NCI-H1105 (cell line): Measurements from ENCODE around the gene PLXNA4.

Experiments used
- DNase-seq: peaks from one replicate; lab custom pipeline; 2025; lab: John Stamatoyannopoulos, UW

Gene PLXNA4

DNA sequence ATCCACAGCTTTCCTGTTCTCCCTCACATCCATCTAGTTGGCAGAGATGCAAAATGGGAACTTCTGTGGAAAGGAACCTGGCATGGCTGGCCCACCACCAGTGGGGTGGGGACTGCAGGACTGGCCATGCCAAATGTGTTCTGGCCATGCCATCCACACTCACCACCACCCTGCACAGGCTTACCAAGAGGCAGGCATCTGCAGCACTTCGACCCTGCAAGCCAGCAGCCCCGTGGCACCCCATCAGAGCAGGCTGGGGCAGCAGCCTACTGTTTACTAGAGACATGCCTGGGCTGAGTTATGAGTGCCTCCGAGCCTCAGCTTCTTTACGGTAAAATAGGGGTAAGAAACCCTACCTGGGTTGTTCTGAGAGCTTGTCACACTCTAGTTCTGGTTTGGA lies 313.1 kb downstream of the PLXNA4 start:
- DNase-seq: no peak

DNA sequence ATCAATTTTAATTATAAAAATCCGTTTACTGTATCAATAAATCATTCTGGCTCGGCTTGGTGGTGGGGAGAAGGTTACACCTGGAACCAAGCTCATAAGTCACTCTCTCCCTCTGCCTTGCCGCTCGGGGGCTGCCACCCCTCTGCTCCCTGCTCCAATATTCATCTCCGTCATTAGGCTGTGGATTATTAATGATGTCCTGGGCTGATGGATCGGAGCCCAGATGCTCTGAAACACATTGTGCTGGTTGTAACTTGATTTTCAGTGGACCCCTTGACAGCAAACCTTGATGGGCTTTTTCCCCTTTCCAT lies 314.2 kb downstream of the PLXNA4 start:
- DNase-seq: no peak

DNA sequence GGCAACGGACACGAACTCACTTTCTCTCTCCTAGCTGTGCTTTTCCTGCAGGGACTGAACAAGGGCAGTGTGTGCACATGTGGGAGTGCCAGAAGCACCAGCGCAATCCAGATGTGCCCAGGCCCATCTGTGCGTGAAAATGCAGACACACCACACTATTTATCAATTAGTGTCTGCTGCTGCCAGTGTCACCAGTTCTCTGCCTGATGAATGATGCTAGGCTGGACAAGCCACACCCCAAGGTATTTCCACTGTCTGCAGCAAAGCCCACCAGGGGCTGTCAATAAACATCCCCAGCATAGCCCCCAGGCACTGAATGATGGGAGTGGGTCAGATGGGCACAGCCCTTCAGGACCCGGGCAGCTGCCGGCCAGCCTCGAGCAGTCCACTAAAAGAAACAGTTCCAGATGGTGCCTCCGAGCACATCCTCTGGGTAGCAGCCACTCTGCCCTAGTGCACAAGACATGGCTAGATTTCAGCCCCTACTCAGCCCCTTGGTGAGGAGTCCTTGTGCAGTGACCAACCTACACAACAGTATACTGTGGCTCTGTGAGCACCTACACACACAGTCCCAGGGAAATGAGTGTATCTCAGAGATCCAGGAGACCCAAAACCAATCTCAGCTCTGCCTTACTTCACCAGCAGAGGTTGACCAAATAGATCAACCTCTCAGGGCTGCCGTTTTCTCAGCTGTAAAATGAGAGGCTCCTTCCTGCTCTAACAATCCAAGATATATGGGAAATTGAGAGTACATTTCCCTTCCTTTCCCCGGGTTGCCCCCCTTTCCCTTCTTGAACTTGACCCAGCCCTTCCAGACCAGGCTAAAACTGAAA lies 314.7 kb downstream of the PLXNA4 start:
- no peak for DNase-seq

DNA sequence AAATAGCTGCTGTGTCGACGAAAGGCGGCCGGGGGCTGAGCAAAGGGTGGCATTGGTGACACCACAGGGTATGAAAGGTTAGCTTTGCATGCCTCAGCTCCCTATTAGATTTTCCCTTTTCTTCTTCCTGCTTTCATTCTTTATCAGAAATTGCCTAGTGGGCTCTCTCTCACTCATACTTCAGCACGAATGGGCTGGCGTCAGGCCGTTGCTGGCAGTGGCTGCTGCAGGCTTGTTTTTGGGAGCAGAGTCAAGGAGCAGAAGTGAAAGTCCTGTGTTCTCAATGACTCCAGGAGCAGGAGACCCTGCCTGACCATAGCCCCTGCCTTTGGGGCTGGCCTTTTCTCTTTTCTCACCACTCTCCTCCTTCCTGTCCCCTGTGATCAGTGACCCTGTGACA lies 318.0 kb downstream of the PLXNA4 start:
- no peak for DNase-seq

DNA sequence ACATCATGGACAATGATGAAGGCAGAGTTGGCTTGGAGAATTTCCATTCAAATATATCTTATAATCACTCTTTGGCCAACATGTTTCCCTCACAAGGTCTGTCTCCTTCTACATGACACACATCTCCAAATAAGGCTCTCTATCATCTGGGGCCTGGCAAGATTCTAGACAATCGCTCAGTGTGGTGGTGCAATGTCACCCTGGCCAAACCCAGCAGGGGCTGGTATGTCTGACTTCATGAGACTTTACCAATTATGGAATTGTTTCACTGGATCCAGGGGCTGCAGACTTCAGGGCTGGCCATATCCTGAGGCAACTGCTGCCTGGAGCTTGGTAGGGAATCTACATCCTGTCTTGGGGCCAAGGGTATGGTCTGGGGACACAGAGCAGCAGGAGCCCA lies 319.0 kb downstream of the PLXNA4 start:
- DNase-seq: no peak

DNA sequence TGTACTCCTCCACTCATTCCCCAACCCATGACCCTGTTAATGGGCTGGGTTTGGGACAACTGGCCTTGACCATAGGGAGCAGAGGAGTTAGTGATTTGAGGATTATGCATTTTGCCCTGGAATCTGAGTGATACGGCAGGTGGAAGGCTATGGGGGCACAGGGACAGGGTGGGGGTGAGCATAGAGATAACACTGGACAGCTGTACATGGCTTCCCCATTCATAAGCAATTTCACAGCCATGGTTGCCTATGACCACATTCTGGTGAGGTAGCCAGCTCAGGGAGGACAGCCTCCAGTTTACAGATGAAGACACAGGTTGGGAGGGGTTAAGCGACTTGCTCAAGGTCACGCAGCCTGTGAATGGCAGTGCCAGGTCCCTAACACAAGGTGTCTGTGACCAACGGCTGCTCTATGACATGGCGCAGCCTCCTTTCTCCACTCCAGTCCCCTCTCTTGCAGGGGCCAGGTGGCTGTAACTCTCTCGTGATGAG lies 319.5 kb downstream of the PLXNA4 start:
- no peak for DNase-seq

DNA sequence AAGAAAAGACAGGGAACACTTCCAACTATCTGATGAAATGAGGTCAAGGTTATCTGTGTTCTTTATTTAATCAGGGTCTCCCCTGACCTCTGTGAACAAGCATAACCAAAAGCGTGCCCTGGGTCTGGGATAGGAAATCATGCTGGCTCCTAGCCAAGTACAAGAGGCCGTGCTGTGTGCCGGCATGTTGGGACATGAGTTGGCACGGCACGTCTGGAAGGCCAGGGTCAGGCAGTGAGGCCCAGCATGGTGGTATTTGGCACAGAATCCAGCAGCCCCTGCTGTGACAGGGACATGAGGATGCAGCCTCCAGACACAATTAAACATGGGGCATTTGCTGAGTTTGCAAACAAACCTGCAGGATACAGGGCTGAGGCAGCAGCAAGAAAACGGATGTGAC lies 320.4 kb downstream of the PLXNA4 start:
- peak; percentile 76 for DNase-seq

DNA sequence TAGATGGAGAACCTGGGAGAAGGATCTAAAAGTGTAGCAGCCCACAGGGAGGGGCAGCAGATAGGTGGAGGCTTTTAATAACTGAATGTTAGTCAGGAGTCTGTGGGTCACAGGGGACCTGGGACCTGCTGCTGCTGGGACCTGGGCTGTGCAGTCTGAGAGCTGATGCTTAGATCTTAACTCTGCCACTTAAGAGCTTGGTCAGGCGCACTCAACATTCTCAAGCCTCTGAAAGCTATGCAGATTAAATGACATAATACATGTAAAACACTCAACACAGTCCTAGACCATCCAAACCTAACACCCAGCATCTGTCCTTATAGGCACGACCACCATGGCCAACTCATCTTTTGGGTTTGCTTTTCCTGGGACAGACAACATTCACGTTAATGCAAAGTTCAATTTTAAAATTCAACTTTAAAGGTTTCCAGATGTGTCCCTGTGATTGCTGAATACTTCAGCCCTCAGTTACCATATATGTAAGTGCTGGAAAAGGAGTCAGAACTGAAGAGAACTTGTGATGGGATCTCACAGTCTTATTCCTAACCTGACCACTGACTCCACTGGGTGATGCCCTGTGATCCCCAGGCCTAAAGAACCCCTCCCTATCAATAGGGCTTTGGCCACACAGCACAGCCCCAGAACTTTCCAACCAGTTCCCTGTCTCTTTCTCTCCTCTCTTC lies 321.0 kb downstream of the PLXNA4 start:
- DNase-seq: no peak

DNA sequence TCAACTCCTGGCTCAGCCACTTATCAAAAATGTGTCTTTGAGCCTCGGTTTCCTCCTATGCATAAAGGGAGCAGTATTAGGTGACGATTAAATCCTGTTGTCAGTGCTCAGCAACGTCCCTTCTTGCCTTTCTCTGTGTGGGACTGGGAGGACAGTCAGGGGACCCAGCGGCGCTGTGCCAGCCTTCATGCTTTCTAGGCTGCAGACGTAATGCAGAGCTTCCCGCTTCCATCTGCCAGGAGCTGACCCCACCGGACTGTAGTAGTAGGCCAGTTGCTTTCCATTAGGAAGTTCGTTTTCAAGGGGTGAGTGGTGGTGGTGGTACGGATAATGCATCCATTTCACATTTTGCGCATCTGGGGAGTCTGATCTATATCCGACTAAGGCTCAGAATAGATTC lies 321.8 kb downstream of the PLXNA4 start:
- no peak for DNase-seq

DNA sequence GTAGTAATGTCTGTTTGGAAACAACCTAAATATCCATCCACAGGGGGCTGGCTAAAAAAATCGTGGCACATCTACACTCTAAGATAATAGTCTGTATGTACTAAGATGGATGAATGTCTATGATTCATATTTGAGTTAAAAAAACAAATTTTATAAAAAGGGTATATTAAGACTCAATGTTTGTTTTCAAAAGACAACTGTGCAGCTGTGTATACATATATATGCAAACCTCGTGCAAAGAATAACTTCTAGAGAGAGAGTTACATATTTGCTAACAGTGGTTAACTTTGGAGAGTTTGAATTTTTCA lies 323.5 kb downstream of the PLXNA4 start:
- DNase-seq: no peak

DNA sequence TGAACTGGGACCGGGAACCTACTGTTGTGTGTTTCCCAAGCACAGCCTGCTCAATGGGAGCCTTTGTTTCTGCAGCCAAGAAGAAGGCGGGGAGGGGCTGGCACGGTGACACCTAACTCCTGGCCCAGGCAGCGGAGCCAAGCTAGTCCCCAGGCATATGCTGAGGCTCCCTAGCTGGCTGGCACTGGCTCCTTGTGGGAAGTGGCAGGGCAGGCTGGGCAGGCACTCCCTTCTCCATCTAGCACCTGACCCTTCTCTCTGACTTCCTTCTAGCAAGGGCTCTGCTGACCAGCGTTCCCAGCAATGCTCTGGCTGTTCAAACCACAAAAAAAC lies 325.0 kb downstream of the PLXNA4 start:
- peak; percentile 42 for DNase-seq

DNA sequence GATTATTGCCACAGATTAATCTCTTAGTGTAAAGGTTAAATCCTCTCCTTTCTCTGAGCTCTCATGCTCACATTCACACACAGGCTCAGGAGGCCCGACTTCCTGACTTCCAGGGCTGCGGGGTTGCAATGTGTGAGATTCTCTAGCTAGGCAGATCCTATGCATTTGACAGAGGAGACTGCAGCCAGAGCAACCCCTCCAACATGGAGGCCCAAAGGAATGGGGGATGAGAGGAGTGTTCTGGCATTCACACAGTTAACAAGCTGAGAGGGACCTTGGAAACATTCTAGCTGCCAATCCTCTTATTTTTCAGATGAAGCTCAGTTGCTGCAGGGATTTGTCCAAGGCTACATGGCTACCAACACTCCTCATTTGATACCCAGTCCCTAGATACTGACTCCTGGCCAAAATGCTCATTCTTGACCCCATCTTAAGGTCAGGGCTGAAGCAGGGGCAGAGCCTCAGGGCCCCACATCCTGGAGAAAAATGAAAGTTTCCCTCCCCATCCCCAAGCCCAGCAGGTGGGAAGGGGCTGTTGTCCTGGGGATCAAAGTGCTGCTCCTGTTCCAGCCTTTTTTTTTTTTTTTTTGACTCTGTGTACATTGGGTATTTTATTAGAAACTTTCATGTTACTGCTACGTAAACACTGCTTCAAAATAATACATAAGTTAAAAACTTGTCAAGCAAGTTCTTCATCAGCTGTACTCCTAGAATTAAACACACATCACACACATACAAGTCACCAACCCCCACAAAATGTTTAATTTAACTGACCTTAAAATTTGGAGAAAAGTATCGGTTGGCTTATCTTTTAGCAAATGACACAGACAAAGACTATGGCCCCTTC lies 325.6 kb downstream of the PLXNA4 start:
- no peak for DNase-seq

DNA sequence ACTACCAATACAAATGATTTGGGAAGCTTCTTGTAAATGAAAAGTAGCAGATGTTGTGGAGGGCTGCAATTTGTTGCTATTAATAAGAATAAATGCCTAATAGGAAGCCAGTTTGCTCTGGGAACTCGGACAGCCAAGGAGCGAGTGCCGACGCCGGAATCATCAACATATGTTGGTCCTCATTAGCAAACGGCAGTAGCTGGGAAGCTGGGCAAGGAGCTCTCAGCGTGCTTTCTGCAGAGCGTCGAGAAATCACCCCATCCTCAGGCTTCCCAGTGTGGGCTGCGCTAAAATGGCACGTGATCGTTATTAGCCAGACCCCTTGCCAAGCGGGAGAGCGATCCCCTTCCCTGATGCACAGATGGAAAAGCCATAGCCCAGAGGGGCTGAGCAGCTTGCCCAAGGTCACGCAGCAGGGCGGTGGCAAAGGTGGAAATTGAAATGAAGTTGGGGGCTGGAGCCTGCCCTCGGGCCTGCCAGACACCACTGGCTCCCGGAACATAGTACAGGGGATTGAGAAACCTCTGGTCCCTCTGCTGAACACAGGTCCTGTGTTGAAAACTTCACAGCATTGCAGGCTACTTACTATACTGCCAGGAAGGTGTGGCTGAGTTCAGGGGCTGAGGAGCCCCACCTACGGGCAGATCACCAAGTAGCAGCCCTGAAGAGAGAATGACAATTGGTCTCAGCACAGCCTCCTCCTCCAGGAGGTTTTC lies 326.9 kb downstream of the PLXNA4 start:
- DNase-seq: no peak

DNA sequence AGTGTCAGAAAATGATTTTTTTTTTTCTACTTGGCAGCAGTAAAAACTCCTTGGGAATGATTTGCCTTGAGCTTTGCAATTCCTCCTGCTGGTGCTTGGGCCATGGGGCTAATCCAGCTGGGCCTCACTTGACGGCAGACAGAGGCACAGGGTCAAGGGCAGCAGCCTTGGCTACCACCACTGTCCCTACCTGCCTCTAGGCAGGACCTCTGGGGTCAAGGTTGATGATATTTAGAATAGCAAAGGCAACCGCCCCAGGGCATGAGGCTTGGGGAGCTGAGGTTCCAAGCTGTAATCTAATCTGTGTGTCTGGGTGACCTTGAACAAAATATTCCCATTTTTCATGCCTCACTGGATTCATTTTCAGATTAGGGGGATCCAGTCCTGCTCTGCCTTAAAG lies 327.4 kb downstream of the PLXNA4 start:
- no peak for DNase-seq

DNA sequence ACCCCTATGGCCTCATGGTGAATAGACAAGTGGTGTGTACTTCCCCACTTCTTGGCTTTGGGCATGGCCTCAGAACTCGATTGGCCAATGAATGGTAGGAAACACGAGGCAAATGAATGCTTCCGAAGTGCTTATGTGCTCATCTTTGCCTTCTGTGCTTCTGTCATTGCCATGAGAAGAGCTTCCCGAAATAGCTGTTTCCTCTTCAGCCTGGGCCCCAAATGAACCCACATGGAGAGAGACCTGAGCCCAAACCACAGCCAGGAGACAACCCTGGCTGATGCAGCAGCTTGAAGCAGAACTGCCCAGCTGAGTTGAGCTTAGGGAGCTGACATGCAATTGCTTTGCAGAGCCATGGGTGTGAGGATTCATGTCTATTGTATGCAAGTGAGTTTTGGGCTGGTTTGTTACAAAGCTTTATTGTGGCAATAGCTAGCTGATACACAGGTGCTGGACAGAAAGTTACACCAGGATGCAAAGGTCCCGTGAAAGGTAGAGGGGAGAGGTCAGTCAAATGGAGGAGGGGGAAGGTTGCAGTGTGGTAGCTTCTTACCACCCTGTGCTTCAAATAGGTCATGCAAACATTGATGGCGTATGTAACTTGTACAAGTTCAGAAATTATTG lies 328.2 kb downstream of the PLXNA4 start:
- no peak for DNase-seq

DNA sequence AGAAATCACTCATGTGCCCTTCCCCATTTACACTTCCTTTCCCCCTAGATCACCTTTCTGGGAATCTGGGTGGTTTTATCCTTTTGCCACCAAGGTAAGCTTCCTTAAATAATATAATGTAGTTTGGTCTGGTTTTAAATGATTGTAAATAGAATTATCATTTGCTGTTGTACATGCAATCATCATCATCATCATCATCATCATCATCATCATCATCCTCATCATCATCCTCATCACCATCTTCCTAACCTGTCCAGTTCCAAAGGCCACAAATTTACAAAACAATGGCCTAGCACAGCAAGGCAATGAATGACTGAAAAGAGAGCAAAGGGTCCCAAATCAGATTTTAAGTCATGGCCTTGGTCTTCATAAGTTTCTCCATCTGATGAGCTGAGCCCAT lies 329.7 kb downstream of the PLXNA4 start:
- DNase-seq: no peak

DNA sequence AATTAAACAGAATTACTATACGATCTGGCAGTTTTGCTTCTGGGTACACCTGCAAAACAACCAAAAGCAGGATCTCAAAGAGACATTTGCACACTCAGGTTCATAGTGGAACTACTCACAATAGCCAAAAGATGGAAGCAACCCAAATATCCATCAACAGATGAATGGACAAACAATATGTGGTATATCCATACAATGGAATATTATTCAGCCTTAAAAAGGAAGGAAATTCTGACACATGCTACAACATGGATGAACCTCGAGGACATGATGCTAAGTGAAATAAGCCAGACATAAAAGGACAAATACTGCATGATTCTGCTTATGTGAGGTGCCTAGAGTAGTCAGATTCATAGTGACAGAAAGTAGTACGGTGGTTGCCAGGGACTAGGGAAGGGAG lies 330.7 kb downstream of the PLXNA4 start:
- no peak for DNase-seq

DNA sequence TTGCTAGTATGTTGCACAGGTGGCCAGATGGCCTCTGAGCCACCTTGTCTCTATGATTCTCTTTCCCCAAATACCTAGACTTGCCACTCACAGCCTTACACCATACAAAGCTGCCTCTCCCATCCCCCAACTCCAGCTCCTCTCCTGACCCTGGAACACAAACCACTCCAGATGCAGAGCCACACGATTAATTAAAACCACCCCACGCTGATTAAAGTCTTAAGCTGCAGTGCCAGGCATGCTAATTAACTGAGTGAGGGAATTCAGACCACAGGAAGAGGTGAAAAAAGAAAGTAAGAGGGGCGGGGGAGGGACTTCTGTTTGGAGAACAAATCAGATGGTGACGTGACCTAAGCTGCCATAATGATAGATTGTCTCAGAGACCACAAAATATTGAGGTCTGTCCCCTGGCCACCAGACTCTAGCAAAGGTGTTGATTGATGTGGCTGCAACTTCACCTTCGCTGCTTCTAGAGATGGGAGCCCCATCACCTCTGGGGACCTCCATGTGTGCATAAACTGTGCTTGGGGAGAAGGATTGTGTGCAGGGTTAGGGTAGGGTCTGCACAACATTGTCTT lies 331.3 kb downstream of the PLXNA4 start:
- no peak for DNase-seq

DNA sequence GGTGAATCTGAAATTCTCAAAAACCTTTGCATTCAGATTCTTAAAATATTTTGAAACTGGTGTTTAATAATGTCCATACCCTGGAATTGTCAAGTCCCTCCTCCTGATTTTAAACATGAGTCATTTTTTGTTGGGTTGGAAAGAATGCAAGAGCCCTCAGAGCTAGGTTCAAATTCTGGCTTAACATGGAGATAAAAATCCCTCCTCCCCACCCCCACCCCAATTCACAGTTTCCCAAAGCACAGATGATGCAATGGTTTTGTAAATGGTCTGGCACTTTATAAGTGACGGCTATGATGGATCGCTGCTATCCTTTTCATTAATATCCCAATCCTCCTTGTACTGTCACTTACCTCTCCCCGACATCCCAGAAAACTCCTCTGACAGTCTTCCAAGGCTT lies 332.8 kb downstream of the PLXNA4 start:
- DNase-seq: no peak

DNA sequence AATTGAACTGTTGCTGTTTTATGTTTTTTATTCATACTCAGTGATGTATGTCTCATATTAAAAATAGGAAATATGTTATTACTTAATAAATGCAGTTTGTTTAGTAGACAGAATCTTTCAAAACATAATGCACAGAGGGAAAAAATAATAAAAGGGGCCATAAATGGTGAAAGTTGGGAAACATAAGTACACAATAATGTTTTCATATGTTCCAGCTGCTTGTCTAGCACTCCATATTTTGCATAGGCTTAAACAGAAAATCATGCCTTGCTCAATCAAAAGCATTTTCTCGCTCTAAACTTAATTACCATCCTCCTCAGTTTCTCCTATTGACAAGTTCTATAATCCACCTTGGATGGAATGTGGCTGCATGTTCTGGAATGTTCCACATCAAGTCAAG lies 333.2 kb downstream of the PLXNA4 start:
- no peak for DNase-seq

DNA sequence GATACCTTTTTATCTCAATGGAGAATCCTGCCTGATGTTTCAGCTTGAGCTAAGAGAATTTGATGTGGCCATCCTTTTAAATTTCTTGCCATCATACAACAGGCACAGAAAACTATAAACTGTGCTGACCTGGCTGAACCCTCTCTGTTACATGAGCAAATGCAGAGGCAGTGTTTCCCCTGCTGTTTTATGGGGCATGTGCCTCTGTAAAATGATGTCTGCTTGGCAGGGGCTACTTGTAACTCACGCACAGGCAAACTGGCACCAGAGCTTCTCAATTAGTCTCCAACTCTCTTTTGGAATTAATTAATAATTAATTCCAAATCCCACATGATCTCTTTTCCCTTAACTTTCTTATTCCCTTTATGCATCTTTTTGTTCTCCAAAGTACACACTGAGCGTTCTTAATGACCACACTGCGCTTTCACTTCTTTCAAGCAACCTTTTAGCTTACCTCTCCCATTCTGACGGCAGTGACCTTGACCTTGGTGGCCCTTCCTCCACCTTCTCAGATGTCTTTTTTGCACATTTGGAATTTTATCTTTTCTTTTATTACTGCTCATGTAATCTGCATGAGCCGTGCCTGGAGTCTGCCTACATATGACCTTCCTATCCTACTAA lies 334.0 kb downstream of the PLXNA4 start:
- no peak for DNase-seq
